Neural progenitor cell (in vitro differentiated cells): Measurements from ENCODE around the gene MGAM2. TPM values are rescaled to one million over a fixed set of nuclear protein-coding genes. Genes with fewer than 3 reads are reported as not detected.

Source experiments
- DNase-seq: peaks from one replicate; pipeline ENCODE4 v3.0.0-alpha.2; 2016; ENCODE audit warnings: low spot score
- H2AFZ ChIP-seq: fragments of 200-600 bp; sonication (generic); replicated peaks from 2 replicates; pipeline ENCODE4 v1.6.1; 2016; ENCODE audit warnings: antibody characterized with exemption
- H3F3A ChIP-seq: fragments of 200-600 bp; sonication (generic); 2 replicates; pipeline ENCODE4 v1.6.1; 2016; ENCODE audit warnings: antibody characterized with exemption, low read depth
- H3K27ac ChIP-seq: fragments of 200-600 bp; sonication (generic); 2 replicates; pipeline ENCODE4 v1.5.1; 2016; ENCODE audit warnings: mild to moderate bottlenecking
- H3K27me3 ChIP-seq: fragments of 200-600 bp; sonication (generic); 2 replicates; pipeline ENCODE4 v1.6.1; 2016; ENCODE audit warnings: mild to moderate bottlenecking, moderate library complexity
- H3K36me3 ChIP-seq: fragments of 200-600 bp; sonication (generic); 2 replicates; pipeline ENCODE4 v1.5.1; 2016
- H3K4me1 ChIP-seq: fragments of 200-600 bp; sonication (generic); 2 replicates; pipeline ENCODE4 v1.6.1; 2016; ENCODE audit warnings: mixed run types
- H3K4me2 ChIP-seq: fragments of 200-600 bp; sonication (generic); 2 replicates; pipeline ENCODE4 v1.6.1; 2016
- H3K4me3 ChIP-seq: fragments of 200-600 bp; sonication (generic); 2 replicates; pipeline ENCODE4 v1.5.1; 2016
- H3K79me2 ChIP-seq: fragments of 200-600 bp; sonication (generic); 2 replicates; pipeline ENCODE4 v1.6.1; 2016; ENCODE audit warnings: low read depth
- H3K9ac ChIP-seq: fragments of 200-600 bp; sonication (generic); 2 replicates; pipeline ENCODE4 v1.6.1; 2016
- H3K9me3 ChIP-seq: fragments of 200-600 bp; sonication (generic); 2 replicates; pipeline ENCODE4 v1.5.1; 2016; ENCODE audit warnings: low read depth
- H4K20me1 ChIP-seq: fragments of 200-600 bp; sonication (generic); 2 replicates; pipeline ENCODE4 v1.6.1; 2016; ENCODE audit warnings: low read depth
- H3K27ac Mint-ChIP-seq: 3 replicates; pipeline ENCODE4 v1.8.0; 2021; ENCODE audit warnings: mixed read lengths
- H3K27me3 Mint-ChIP-seq: 2 replicates; pipeline ENCODE4 v1.8.0; 2022; ENCODE audit warnings: low read depth, mild to moderate bottlenecking, inconsistent platforms, moderate library complexity, mixed read lengths; ENCODE audit not compliant: insufficient read depth
- H3K36me3 Mint-ChIP-seq: 3 replicates; pipeline ENCODE4 v1.8.0; 2021; ENCODE audit warnings: mixed read lengths
- H3K4me1 Mint-ChIP-seq: 3 replicates; pipeline ENCODE4 v1.8.0; 2021; ENCODE audit warnings: mixed read lengths
- H3K4me3 Mint-ChIP-seq: 3 replicates; pipeline ENCODE4 v1.8.0; 2021; ENCODE audit warnings: mild to moderate bottlenecking, moderate library complexity, mixed read lengths
- H3K9me3 Mint-ChIP-seq: 3 replicates; pipeline ENCODE4 v1.8.0; 2020; ENCODE audit warnings: mixed read lengths
- EZH2 ChIP-seq: fragments of 200-600 bp; sonication (generic); IDR thresholded peaks from 2 replicates; pipeline ENCODE4 v1.6.1; 2017; ENCODE audit warnings: antibody characterized with exemption, mild to moderate bottlenecking, moderate library complexity
- EZH2phosphoT487 ChIP-seq: fragments of 200-600 bp; sonication (generic); IDR thresholded peaks from 2 replicates; pipeline ENCODE4 v1.6.1; 2017; ENCODE audit warnings: antibody characterized with exemption
- total RNA-seq: library from RNA; depleted of rRNA; stranded (reverse); fragments of >200 nt; gene quantifications from 2 replicates; pipeline ENCODE4 v1.2.3, GENCODE V29; 2015; ENCODE audit warnings: low replicate concordance
- TF ChIP-seq, protein P1 (sequence below): fragments of 200-600 bp; sonication (generic); IDR thresholded peaks from 2 replicates; pipeline ENCODE4 v1.5.1; 2017; ENCODE audit warnings: antibody characterized with exemption, mild to moderate bottlenecking

Gene MGAM2
- total RNA-seq, result 0.04 and 0.12 TPM in 2 replicates

DNA sequence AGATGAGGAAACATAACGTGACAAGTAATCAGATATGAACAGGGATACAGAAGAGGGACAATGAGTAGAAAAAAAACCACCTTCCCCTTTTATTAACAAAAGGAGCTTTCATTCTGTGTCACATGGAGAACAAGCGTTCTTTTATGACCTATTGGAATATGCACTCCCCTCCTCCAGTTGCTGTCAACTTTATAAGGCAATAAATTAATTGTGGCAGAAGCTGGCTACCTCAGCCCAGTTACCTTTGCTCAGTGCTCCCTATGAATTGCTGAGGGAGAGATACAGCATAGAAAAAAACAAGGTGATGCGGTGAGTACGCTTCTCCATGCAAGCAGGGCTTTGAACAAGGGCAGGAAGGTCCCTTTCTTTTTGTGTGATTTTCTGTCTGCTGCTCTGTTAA lies at the start of gene MGAM2:
Gene MGAM2 (plus strand): TSS at position 220 of the 400 bp plus-strand sequence. CDS start 5,156 bp downstream, outside the sequence.
- no peaks in the 10 kb centered on the region for H3K36me3 ChIP-seq
- H2AFZ ChIP-seq, result no peak within 1 kb of the TSS
- no peak for TF ChIP-seq EZH2
- TF ChIP-seq EZH2phosphoT487, result no peak
- TF ChIP-seq, protein P1, sequence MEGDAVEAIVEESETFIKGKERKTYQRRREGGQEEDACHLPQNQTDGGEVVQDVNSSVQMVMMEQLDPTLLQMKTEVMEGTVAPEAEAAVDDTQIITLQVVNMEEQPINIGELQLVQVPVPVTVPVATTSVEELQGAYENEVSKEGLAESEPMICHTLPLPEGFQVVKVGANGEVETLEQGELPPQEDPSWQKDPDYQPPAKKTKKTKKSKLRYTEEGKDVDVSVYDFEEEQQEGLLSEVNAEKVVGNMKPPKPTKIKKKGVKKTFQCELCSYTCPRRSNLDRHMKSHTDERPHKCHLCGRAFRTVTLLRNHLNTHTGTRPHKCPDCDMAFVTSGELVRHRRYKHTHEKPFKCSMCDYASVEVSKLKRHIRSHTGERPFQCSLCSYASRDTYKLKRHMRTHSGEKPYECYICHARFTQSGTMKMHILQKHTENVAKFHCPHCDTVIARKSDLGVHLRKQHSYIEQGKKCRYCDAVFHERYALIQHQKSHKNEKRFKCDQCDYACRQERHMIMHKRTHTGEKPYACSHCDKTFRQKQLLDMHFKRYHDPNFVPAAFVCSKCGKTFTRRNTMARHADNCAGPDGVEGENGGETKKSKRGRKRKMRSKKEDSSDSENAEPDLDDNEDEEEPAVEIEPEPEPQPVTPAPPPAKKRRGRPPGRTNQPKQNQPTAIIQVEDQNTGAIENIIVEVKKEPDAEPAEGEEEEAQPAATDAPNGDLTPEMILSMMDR, result no peak

GRCh38 chr7:142063551-142064442 lies 47.7 kb upstream of the MGAM2 start:
- no peak overlapping the region for H3K4me2 ChIP-seq
- H3K4me3 ChIP-seq, result no peak overlapping the region
- TF ChIP-seq, protein P1, result no peak
- TF ChIP-seq EZH2 (no peak), EZH2phosphoT487 (no peak)
- peaks cover 2% of the 10 kb centered on the region for H3K4me1 Mint-ChIP-seq
- no peaks in the 10 kb centered on the region for H3F3A ChIP-seq
- no peaks in the 10 kb centered on the region for H3K9me3 ChIP-seq
- no peaks in the 10 kb centered on the region for H3K9me3 Mint-ChIP-seq
- no peak overlapping the region for H2AFZ ChIP-seq
- no peaks in the 10 kb centered on the region for H3K36me3 Mint-ChIP-seq
- DNase-seq, result no peak
- no peaks in the 10 kb centered on the region for H3K4me1 ChIP-seq
- no peaks in the 10 kb centered on the region for H3K79me2 ChIP-seq
- peaks cover 2% of the 10 kb centered on the region for H3K27me3 Mint-ChIP-seq
- H3K36me3 ChIP-seq, result no peaks in the 10 kb centered on the region
- H3K9ac ChIP-seq, result no peak overlapping the region
- H3K27ac ChIP-seq, result no peak overlapping the region
- no peaks in the 10 kb centered on the region for H3K27me3 ChIP-seq
- no peak overlapping the region for H3K27ac Mint-ChIP-seq
- H4K20me1 ChIP-seq, result no peaks in the 10 kb centered on the region
- no peak overlapping the region for H3K4me3 Mint-ChIP-seq

More for the DNA sequence above, at the start of gene MGAM2:
- Mint-ChIP-seq H3K27me3 (no peaks in the 10 kb centered on the region), H3K36me3 (no peaks in the 10 kb centered on the region), H3K9me3 (no peaks in the 10 kb centered on the region), H3K27ac (peak within 1 kb of the TSS; percentile 20), H3K4me1 (no peaks in the 10 kb centered on the region), H3K4me3 (no peak within 1 kb of the TSS)
- Histone ChIP-seq H3K79me2 (no peaks in the 10 kb centered on the region), H3F3A (no peaks in the 10 kb centered on the region), H3K27ac (no peak within 1 kb of the TSS), H3K4me3 (no peak within 1 kb of the TSS), H3K4me2 (no peak within 1 kb of the TSS), H3K9ac (no peak within 1 kb of the TSS), H4K20me1 (no peaks in the 10 kb centered on the region), H3K4me1 (no peaks in the 10 kb centered on the region), H3K9me3 (no peaks in the 10 kb centered on the region), H3K27me3 (no peaks in the 10 kb centered on the region)
- no peak for DNase-seq

GRCh38 chr7:142066536-142066935 lies 45.0 kb upstream of the MGAM2 start:
- no peak overlapping the region for H3K27ac ChIP-seq
- H3K36me3 Mint-ChIP-seq, result no peaks in the 10 kb centered on the region
- H3K4me1 ChIP-seq, result no peaks in the 10 kb centered on the region
- no peaks in the 10 kb centered on the region for H3K36me3 ChIP-seq
- peaks cover 2% of the 10 kb centered on the region for H3K4me1 Mint-ChIP-seq
- no peak overlapping the region for H3K27ac Mint-ChIP-seq
- H3K79me2 ChIP-seq, result no peaks in the 10 kb centered on the region
- no peak overlapping the region for H3K4me3 Mint-ChIP-seq
- no peak overlapping the region for H3K9ac ChIP-seq
- TF ChIP-seq EZH2phosphoT487 (no peak), EZH2 (no peak)
- TF ChIP-seq, protein P1, result no peak
- no peaks in the 10 kb centered on the region for H3F3A ChIP-seq
- H3K9me3 ChIP-seq, result no peaks in the 10 kb centered on the region
- no peak overlapping the region for H3K4me2 ChIP-seq
- H3K27me3 ChIP-seq, result no peaks in the 10 kb centered on the region
- no peak for DNase-seq
- H2AFZ ChIP-seq, result no peak overlapping the region
- no peak overlapping the region for H3K4me3 ChIP-seq
- no peaks in the 10 kb centered on the region for H4K20me1 ChIP-seq
- peaks cover 2% of the 10 kb centered on the region for H3K27me3 Mint-ChIP-seq
- H3K9me3 Mint-ChIP-seq, result no peaks in the 10 kb centered on the region
